Activated CD8-positive, alpha-beta memory T cell treated with anti-CD3 and anti-CD28 coated beads, Interleukin-2, amount 50 U/mL, for 48 hours (primary cell): ENCODE results near the gene ZMYM2.
"Not testable (repeated sequence)": the region's sequence is repeated elsewhere in the genome, so short reads cannot be mapped to it uniquely, and the experiment has no call there.

Experiments used
- DNase-seq: peaks from one replicate; pipeline ENCODE4 v3.0.0-alpha.2; 2020

The ZMYM2 gene

DNA sequence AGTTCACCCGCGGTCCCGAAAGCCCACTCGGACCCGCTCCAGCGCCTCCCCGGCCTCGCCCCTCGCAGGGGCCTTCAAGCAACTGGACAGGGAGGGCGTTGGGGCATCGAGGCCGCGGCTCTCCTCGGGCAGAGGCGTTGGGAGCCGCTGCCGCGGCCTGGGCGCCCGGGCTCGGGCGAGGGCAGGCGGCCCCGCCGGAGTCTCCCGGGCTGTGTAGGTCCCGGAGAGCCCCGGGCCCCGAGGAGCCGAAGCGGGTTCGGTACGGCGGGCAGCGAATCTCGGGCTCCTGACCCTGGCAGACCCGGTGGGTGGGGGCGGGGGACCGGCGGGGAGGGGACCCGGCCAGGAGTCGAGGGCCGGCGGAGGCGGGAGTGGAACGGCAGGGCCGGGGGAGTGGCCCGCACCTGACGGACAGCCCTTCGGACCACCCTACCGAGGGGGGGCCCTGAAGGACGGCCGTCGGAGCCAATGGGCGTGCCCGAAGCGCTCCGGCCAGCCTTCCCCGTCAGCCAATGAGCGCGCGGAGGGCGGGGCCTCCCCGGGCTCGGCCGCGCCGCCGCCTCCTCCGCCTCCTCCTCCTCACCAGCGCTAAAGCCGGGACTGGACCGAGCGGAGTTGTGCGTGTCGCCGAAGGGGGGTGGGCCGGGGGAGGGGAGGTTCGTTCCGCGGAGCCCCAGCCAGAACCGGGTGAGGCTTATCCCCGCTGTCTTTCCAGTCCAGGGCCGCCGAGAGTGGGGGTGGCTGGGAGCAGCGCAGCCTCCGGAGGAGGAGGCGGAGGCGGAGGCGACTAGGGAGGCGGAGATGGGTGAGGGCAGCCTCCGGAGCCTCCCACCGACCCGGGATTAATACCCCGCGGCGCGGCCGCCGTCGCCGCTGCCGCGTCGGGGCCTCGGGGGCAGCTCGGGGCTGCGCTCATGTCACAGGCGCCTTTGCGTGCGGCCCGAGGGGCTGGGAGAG lies at the start of gene ZMYM2:
ZMYM2 (plus strand) TSS at position 573 of the 957 bp plus-strand sequence. CDS start 34,346 bp downstream, outside the sequence.
- DNase-seq, result peak; percentile 98

DNA sequence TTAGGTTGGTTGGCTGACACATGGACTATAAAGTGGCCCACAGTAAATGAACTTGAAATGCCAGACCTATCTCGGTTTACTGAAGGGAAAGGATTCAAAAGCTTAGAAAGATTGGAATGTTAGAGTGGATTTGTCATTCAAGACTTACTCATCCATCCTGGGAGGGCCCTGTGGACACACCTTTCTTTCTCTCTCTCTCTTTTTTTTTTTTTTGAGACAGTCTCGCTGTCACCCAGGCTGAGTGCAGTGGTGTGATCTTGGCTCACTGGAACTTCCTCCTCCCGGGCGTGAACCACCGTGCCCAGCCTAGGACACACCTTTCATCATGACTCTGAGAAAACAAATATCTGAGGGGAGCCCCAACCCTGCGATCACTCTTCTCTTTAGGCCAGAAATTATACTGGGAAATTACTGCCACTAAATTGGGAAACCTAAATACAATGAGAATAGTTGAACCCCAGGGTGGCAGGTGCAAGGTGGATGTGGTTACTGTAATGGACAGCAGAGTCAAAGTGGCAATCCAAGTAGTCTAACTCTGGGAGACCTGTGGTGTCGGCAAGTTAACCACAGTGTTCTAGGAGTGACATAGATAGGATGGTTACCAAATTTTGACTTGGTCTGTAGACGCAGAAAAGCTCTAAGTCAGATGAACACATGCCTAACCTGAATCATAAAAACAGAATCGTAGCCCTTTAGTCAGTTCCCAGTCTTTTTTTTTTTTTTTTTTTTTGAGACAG lies 48.0 kb upstream of the ZMYM2 start:
- no peak for DNase-seq

GRCh38 chr13:19927117-19927748 lies 31.3 kb upstream of the ZMYM2 start:
- no peak for DNase-seq

GRCh38 chr13:19940106-19940505 lies 18.4 kb upstream of the ZMYM2 start:
- DNase-seq, result no peak

GRCh38 chr13:19950374-19950773 lies 8.2 kb upstream of the ZMYM2 start:
- DNase-seq, result no peak

GRCh38 chr13:19952850-19953249 lies 5.7 kb upstream of the ZMYM2 start:
- DNase-seq, result no peak

DNA sequence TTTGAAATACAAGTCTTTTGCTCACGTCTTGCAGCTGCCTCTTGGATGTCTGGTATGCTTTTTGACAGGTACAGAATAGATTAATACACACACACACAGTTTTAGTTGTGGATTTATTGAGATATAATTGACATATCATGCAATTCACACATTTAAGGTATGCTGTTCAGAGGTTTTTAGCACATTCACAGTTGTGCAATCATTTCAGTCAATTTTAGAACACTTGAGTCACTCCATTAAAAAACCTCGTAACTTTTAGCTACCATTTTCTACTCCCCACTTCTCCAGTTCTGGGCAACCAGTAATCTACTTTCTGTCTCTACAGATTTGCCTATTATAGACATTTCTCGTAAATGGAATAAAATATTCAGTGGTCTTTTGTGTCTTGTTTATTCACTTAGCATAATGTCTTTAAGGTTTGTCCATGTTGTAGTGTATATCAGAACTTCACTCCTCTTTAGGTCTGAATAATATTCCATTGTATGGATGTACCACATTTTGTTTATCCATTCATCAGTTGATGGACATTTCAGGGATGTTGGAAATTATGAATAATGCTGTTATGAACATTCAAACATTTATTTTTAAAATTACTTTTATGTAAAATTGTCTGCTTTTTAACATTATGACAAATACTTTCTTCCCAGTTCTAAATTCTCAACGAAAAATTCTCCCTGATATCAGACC lies 2.5 kb upstream of the ZMYM2 start:
- DNase-seq, result no peak

GRCh38 chr13:19957320-19958154 lies 990 bp upstream of the ZMYM2 start:
- DNase-seq, result peak; percentile 88

DNA sequence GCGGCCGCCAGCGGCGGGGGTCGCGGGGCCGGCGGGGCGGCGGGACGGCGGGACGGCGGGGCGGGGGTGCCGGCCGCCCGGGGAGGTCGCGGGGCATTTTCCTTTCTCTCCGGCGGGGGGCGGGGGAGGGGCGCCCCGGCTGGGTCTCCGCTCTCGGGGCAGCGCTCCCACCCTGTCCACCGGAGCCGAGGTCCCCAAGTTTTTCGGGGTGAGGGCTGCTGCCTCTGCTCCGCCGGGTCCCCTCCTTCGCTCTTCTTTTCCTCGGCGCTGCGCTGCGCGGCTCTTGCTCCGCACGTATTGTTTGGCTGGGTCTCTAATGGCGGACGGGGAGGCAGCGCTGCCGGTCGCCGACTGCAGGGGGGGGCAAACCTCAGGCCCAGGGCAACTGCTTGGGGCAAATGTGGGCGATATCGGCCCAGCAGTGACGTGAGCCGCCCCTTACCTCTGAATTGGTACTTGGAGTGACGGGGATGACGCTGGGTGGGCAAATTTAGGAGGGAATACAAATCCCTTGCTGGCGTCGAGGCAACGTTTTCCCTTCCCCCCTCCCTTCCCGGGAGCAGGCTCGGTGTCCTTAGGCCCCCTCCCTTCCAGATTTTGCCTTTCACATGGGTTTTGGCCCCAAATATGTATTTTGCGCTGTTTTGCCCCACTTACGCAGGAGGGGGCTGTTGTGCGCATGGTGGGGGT lies 759 bp downstream of the ZMYM2 start:
- DNase-seq, result peak; percentile 86

- DNase-seq, result peak; percentile 86
Measured at GRCh38 chr13:19959831-19960652, 1.5 kb downstream of the ZMYM2 start.

DNA sequence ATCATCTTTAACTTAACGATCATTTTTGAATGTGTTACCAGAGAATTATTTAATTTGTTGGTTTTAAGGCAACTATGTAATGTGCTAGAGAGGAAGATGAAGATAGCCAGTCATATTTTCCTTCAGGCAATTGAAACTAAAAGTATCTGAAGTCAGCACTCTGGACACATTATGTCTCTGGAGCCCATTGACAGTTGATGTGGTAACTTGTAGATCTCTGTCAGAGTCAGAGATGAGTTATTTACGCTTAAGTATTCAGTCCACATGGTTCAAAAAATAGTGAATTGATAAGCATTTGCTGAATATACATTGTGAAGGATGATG lies 2.1 kb downstream of the ZMYM2 start:
- no peak for DNase-seq

DNA sequence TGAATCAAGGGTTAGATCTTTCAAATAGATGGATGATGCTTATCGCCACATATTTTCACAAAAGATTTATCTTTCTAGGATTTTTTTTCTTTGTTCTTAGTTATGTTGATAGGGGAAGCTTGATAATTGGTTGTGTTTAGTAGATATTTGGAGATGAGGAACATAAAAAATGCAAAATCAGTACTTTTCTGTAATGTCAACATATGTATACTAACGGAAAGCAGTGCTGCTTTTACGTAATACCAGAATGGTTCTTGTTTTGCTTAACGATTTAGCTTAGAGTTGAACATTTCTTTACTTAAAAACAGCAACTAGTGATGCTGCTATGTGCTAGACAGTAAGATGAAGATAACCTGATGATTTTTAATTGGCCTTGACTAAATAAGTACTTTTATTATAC lies 3.0 kb downstream of the ZMYM2 start:
- DNase-seq, result no peak

DNA sequence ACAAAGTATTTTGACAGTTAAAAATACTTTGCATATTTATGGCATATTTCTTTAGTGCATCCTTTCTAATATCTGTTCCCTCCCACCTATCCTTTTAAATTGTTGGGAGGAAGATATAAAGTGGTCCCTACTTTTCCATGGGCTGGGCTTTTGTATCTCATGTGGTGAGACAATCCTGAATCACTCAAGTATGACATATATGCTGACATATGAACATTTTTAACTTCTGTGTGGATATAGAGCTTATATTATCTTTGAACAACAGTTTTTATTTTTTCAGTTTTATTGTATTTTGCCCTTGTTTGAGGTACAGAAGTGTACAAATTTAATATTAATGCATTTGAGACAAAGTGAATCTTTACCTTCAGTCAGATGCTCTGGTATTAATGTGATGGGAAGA lies 3.4 kb downstream of the ZMYM2 start:
- no peak for DNase-seq

DNA sequence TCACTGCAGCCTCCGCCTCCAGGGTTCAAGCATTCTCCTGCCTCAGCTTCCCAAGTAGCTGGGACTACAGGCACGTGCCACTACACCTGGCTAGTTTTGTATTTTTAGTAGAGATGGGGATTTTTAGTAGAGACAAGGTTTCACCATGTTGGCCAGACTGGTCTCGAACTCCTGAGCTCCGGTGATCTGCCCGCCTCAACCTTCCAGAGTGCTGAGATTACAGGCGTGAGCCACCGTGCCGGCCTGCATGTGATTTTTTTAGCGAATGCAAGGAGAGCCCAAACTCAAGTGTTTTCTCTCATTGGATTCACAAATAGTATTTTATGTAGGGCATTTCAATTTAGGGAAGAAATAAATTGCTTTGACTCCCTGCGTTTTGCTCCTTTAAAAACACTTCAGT lies 4.4 kb downstream of the ZMYM2 start:
- DNase-seq, result no peak

GRCh38 chr13:19967621-19968020 lies 9.1 kb downstream of the ZMYM2 start:
- DNase-seq, result no peak

GRCh38 chr13:19974498-19975009 lies 16.0 kb downstream of the ZMYM2 start:
- not testable (repeated sequence) for DNase-seq

DNA sequence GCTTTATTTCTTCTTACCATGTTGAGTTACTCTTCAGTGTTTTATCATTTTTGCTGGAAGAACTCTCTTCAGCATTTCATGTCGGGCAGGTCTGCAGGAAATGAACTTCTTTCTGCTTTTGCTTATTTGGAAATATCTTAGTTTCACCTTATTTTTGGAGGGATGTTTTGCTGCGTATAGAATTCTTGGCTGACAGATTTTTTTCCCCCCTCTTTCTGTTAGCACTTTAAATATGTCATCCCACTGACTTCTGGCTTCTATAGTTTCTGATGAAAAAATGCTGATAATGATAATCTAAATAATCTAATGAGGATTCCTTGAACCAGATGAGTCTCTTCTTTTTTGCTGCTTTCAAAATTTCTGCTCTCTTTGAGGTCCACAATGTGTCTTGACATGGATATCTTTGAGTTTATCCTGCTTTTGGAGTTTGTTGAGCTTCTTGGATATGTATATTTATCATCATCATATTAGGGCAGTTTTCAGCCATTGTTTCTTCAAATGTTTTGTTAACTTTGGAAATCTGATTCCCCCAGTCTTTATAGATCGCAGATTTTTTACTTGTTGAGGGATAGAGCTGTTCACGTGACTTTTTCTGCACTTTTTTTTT lies 20.4 kb downstream of the ZMYM2 start:
- no peak for DNase-seq

- DNase-seq, result no peak
Measured at GRCh38 chr13:19981685-19982238, 23.2 kb downstream of the ZMYM2 start.

GRCh38 chr13:19982447-19983043 lies 24.0 kb downstream of the ZMYM2 start:
- no peak for DNase-seq
